Mesenteric fat pad (tissue), 1 donor: ENCODE measurements around the gene NKD2. TPM values are rescaled to one million over a fixed set of nuclear protein-coding genes. Genes with fewer than 3 reads are reported as not detected.

Source experiments
- DNase-seq: peaks from one replicate; pipeline ENCODE4 v3.0.0-alpha.2; 2020; ENCODE audit warnings: low spot score
- microRNA-seq: library from miRNA; unstranded; fragments of <30 nt; microRNA quantifications from one replicate; pipeline ENCODE4 v1.2.0, GENCODE V29; 2020; ENCODE audit warnings: borderline number of aligned reads
- total RNA-seq: library from RNA; stranded (reverse); fragmentation: NEBNext Ultra II Directional; extraction: Animal tissue kit (Norgen Biotek cat#: 25700); gene quantifications from one replicate; pipeline ENCODE4 v1.2.1, GENCODE V29; 2021
- donor health status: DM: yes; HTN: yes; CAD: no.

NKD2 gene
- total RNA-seq, 1 donor from 2014 or later = 17.1 TPM

DNA sequence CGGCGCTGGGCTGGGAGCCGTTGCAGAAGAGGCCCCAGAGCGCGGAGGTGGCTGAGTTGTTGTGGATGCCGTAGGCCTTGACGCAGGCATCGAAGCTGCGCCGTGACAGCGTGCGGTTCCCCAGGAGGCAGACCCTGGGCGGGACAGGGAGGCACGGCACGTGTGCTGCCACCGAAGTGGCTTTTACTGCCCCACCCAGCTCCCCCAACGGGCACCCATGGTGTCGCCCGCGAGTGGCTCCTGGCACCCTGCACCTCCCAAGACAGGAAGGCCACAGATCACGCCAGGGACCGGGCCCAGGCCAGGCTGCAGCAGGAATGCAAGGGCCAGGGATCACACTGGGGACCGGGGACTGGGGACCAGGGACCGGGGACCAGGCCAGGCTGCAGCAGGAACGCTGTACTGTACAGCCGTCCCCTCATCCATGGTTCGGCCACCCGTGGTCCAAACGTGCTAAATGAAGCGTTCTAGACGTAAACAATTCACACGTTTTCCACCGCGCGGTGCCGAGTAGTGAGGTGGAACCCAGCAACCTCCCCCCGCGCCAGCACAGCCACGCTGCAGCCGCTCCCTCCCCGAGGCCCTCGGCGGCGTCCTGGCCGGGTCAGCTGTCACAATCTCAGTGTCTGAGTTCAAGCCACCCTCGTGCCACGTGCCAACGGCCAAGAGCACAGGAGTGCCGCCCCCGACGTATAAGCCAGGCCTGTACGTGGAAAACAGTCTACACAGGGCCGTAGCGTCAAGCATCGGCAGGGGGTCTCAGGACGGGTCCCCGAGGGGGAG lies 75.4 kb downstream of the NKD2 start:
- no peak for DNase-seq

DNA sequence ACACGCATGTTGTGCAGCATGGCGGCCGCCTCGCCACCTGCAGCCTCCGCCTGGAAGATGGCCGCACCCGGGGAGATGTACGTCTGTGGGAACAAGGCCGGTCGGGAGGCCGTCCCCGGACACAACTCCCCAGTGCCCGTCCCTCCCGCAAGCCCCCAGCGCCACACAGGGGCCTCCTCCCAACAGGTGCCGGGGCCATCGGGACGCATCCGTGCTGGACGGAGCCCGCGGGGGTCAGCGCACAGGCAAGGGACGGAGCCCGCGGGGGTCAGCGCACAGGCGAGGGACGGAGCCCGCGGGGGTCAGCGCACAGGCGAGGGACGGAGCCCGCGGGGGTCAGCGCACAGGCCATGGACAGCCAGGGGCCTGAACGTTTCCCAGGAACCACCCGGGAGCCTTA lies 76.8 kb downstream of the NKD2 start:
- no peak for DNase-seq

DNA sequence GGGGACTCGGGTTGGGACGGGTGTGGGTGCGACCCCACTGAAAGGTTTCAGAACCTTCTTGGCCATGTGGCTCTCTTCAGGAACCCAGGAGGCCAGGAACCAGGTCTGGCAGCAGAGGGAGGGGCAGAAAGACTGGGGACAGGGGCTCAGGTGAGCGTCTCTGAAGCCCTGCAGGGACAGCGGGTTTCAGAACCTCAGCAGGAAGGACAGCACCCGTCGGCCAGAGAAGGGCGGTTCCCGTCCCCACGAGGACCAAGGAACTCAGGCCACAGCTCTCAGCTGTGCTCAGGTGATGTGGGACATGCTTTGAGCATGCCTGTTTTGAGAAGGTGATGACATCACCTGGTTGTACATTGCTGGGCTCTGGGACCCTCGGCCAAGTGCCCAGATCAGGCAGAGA lies 77.5 kb downstream of the NKD2 start:
- no peak for DNase-seq

DNA sequence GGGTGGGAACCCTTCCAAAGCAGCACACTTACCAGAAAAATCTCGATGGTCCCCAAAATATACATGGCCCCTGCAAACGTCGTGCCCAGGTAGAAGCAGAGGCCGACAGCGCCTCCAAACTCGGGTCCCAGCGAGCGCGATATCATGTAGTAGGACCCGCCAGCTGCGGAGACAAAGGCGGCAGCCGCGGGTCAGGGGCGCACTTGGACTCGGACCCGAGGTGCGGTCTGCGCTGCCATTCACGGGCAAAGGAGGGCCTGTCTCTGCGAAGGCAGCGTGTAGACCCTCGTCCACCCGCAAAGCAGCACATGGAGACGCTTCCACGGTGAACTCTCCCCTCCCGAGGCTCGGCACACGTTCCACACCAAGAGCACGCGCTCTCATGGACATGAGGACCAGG lies 78.3 kb downstream of the NKD2 start:
- no peak for DNase-seq

DNA sequence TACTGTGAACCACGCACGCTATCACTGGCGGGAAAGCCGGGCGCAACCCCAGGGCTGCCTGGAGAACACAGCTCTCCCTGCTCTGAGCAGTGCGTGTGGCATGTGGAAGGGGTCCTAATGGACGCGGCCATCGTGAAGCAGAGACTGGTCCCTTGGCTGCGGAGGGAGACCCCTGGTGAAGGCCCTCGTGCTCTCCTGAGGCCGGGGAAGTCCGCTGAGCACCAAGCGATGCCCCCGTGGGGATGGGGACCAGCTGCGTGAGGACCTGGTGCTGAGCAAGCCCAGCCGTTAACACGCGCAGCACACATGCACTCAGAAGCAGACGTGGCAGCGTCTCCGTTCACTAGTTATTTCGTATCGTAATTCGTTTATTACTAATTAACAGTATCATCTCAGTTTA lies 78.8 kb downstream of the NKD2 start:
- no peak for DNase-seq

DNA sequence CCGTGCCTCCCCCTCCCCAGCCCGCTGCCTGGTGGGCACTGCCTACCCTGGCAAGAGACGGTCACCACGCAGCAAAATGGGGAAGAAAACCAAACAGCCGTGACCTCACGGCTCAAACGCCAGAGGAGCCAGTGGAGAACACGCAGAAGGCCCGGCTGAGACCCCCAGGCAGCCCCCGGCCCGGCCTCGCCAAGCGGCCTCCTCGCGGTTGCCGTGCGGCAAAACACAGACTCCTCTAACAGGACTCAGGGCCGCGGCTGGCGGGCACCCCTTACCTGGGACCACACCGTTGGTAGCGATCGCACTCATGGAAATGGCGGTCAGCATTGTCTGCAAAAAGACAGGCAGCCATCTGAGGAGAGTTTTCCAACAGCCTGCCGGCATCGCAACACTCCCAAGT lies 79.4 kb downstream of the NKD2 start:
- DNase-seq = no peak

Small RNA genes lying within 50 kb of the gene (microRNA-seq; reads per million reads assigned to microRNA genes)
- not detected for gene MIR4635

Other genes starting within 250 kb of the NKD2 start
- gene ZDHHC11B, start 224.1 kb upstream of the NKD2 start, total RNA-seq = 6.9 TPM
- gene ZDHHC11, start 157.8 kb upstream of the NKD2 start, total RNA-seq = 11.0 TPM
- 38.2 TPM for gene BRD9, start 116.0 kb upstream of the NKD2 start, total RNA-seq
- gene TRIP13, start 115.9 kb upstream of the NKD2 start, total RNA-seq = 1.2 TPM
- gene SLC12A7, start 103.3 kb downstream of the NKD2 start, total RNA-seq = 39.4 TPM
- gene SLC6A19, start 192.8 kb downstream of the NKD2 start, total RNA-seq = 0.32 TPM
- gene SLC6A18, start 216.6 kb downstream of the NKD2 start, total RNA-seq = not detected